ENCODE data around the gene PRKCZ. TPM values are rescaled to one million over a fixed set of nuclear protein-coding genes. Genes with fewer than 3 reads are reported as not detected.

PRKCZ gene
- total and polyA plus RNA-seq, 9 of the 15 experiments (the other 6 are each of a cell fraction or from before 2014, with no cell fraction given): 0.07 to 3.1 (median 1.3) TPM

GRCh38 chr1:2227346-2228156 lies 177.3 kb downstream of the PRKCZ start (continued):
- TF ChIP-seq NCOA2 (IDR thresholded peaks at IDR 0.05; ENCODE audit: partially characterized antibody in 2 of 2): no peak
- TF ChIP-seq BCOR (IDR thresholded peaks at IDR 0.05): no peak
- no peak for TF ChIP-seq DNMT1 (IDR thresholded peaks at IDR 0.05)
- no peak for TF ChIP-seq THRB (CRISPR knock-in tag; conservative IDR thresholded peaks at IDR 0.05)
- TF ChIP-seq ZBTB2 (IDR thresholded peaks at IDR 0.05): no peak
- no peak for TF ChIP-seq RBM22 (IDR thresholded peaks at IDR 0.05; ENCODE audit: low read depth, low read length, poor library complexity, severe bottlenecking)
- no peak for TF ChIP-seq ARID2 (IDR thresholded peaks at IDR 0.05)
- TF ChIP-seq TAF15 (IDR thresholded peaks at IDR 0.05; ENCODE audit: low read depth, low read length): no peak
- no peak for TF ChIP-seq CHD4 (IDR thresholded peaks at IDR 0.05; ENCODE audit: insufficient read depth, insufficient replicate concordance, low read depth, low read length, poor library complexity, severe bottlenecking)
- TF ChIP-seq EP400 (IDR thresholded peaks at IDR 0.05): no peak; the same call in 1 of the 2 replicates
- no peak for TF ChIP-seq ZNF740 (CRISPR knock-in tag; IDR thresholded peaks at IDR 0.05)
- no peak for TF ChIP-seq ZNF740 (tag; IDR thresholded peaks at IDR 0.05)
- TF ChIP-seq CBFA2T3 (IDR thresholded peaks at IDR 0.05): no peak
- peak in 1 of 2 experiments; percentile 32; a peak in 2 of 4 replicates for TF ChIP-seq RAD21 (CRISPR knock-in tag; conservative IDR thresholded peaks at IDR 0.05 in 1 of 2, IDR thresholded peaks at IDR 0.05 in 1 of 2)
- TF ChIP-seq IRF9 (tag; IDR thresholded peaks at IDR 0.05): no peak
- TF ChIP-seq GTF2B (IDR thresholded peaks at IDR 0.05; ENCODE audit: extremely low read depth, insufficient read length): no peak
- no peak for TF ChIP-seq ETS2 (tag; IDR thresholded peaks at IDR 0.05; ENCODE audit: borderline replicate concordance, poor library complexity, severe bottlenecking)
- TF ChIP-seq POLR2AphosphoS5 (IDR thresholded peaks at IDR 0.05; ENCODE audit: control insufficient read depth, insufficient read depth, low read depth, low read length): peak; percentile 51; the same call in 1 of the 2 replicates
- TF ChIP-seq HES1 (IDR thresholded peaks at IDR 0.05; ENCODE audit: low read depth): no peak
- TF ChIP-seq ZNF57 (CRISPR knock-in tag; IDR thresholded peaks at IDR 0.05): no peak
- TF ChIP-seq TBP (optimal IDR thresholded peaks at IDR 0.05; ENCODE audit: low read depth, low read length): peak; percentile 86
